ENCODE measurements around the gene DST. TPM values are rescaled to one million over a fixed set of nuclear protein-coding genes. Genes with fewer than 3 reads are reported as not detected.

The DST gene
- polyA plus RNA-seq, 3 donors = 1.1 to 7.4 (median 3.2) TPM

- Mint-ChIP-seq H3K4me3 (no peak overlapping the region), H3K27me3 (ENCODE audit: low read depth in 3 of 3) (no peaks in the 10 kb centered on the region), H3K36me3 (peaks cover 25 to 26% of the 10 kb centered on the region in 2 donors), H3K9me3 (no peaks in the 10 kb centered on the region), H3K4me1 (peaks cover 2% of the 10 kb centered on the region), H3K27ac (peak overlapping the region in 1 of 7 donors; percentile 28)
- no CpG with 5 or more reads among the region's 7 CpGs for WGBS (ENCODE audit: insufficient coverage)
- no peaks in the 10 kb centered on the region for H4K20me1 ChIP-seq (ENCODE audit: insufficient read depth, low read length)
- H3K4me1 ChIP-seq (ENCODE audit: control insufficient read depth in 1 of 2, insufficient read depth in 2 of 2, low read length in 2 of 2) = no peaks in the 10 kb centered on the region
- no peak overlapping the region for H3K4me2 ChIP-seq (replicated peaks; ENCODE audit: extremely low read depth, low read length, poor library complexity, severe bottlenecking)
- no peaks in the 10 kb centered on the region for H3K9me3 ChIP-seq (replicated peaks in 1 of 2; ENCODE audit: control insufficient read depth in 1 of 2, insufficient read depth in 1 of 2, low read length in 2 of 2)
- H3K9ac ChIP-seq (ENCODE audit: insufficient read depth, low read length, poor library complexity, severe bottlenecking) = no peak overlapping the region
- intact Hi-C loops (cut with micrococcal nuclease) = no loop called here
- H3K79me2 ChIP-seq (ENCODE audit: insufficient read depth, low read length) = no peaks in the 10 kb centered on the region
- DNase-seq = no peak
- no peak overlapping the region for H3K27ac ChIP-seq (ENCODE audit: low read depth in 1 of 2, low read length in 2 of 2)
- no peaks in the 10 kb centered on the region for H3K27me3 ChIP-seq (ENCODE audit: control insufficient read depth in 2 of 2, insufficient read depth in 2 of 2, low read length in 2 of 2)
- no peak overlapping the region for H2AFZ ChIP-seq (ENCODE audit: insufficient read depth, low read depth, low read length, poor library complexity, severe bottlenecking)
- TF ChIP-seq, protein P1, sequence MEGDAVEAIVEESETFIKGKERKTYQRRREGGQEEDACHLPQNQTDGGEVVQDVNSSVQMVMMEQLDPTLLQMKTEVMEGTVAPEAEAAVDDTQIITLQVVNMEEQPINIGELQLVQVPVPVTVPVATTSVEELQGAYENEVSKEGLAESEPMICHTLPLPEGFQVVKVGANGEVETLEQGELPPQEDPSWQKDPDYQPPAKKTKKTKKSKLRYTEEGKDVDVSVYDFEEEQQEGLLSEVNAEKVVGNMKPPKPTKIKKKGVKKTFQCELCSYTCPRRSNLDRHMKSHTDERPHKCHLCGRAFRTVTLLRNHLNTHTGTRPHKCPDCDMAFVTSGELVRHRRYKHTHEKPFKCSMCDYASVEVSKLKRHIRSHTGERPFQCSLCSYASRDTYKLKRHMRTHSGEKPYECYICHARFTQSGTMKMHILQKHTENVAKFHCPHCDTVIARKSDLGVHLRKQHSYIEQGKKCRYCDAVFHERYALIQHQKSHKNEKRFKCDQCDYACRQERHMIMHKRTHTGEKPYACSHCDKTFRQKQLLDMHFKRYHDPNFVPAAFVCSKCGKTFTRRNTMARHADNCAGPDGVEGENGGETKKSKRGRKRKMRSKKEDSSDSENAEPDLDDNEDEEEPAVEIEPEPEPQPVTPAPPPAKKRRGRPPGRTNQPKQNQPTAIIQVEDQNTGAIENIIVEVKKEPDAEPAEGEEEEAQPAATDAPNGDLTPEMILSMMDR (IDR thresholded peaks at IDR 0.05) = no peak
- peaks cover 9 to 18% of the 10 kb centered on the region in 2 donors for H3K36me3 ChIP-seq (replicated peaks in 1 of 2; ENCODE audit: control insufficient read depth in 1 of 2, insufficient read depth in 2 of 2, low read length in 2 of 2)
- H3K4me3 ChIP-seq (replicated peaks in 1 of 3; ENCODE audit: low read depth in 2 of 3, low read length in 3 of 3) = no peak overlapping the region
These were observed 127.4 kb downstream of the DST start for GRCh38 chr6:56515081-56515905.

GRCh38 chr6:56514395-56514794 is 128.3 kb downstream of the DST start:
- no peak overlapping the region for H3K4me3 ChIP-seq (replicated peaks in 1 of 3; ENCODE audit: low read depth in 2 of 3, low read length in 3 of 3)
- intact Hi-C loops (cut with micrococcal nuclease) = no loop called here
- WGBS (ENCODE audit: insufficient coverage) = 50% methylated on average over 2 of the region's 2 CpGs

More at GRCh38 chr6:56514395-56514794, 128.3 kb downstream of the DST start:
- no peak overlapping the region for H3K27ac ChIP-seq (ENCODE audit: low read depth in 1 of 2, low read length in 2 of 2)
- H3K79me2 ChIP-seq (ENCODE audit: insufficient read depth, low read length) = no peaks in the 10 kb centered on the region
- H3K27me3 Mint-ChIP-seq (ENCODE audit: low read depth in 3 of 3) = no peaks in the 10 kb centered on the region
- no peak overlapping the region for H3K4me2 ChIP-seq (replicated peaks; ENCODE audit: extremely low read depth, low read length, poor library complexity, severe bottlenecking)
- no peak overlapping the region for H3K4me3 Mint-ChIP-seq
- H3K4me1 Mint-ChIP-seq = peaks cover 2% of the 10 kb centered on the region
- H3K4me1 ChIP-seq (ENCODE audit: control insufficient read depth in 1 of 2, insufficient read depth in 2 of 2, low read length in 2 of 2) = no peaks in the 10 kb centered on the region
- no peak for DNase-seq
- peaks cover 11 to 25% of the 10 kb centered on the region in 2 donors for H3K36me3 ChIP-seq (replicated peaks in 1 of 2; ENCODE audit: control insufficient read depth in 1 of 2, insufficient read depth in 2 of 2, low read length in 2 of 2)
- no peak overlapping the region for H3K9ac ChIP-seq (ENCODE audit: insufficient read depth, low read length, poor library complexity, severe bottlenecking)
- H3K9me3 Mint-ChIP-seq = no peaks in the 10 kb centered on the region
- H3K27ac Mint-ChIP-seq = peak overlapping the region in 1 of 7 donors; percentile 7
- peaks cover 21 to 28% of the 10 kb centered on the region in 2 donors for H3K36me3 Mint-ChIP-seq
- no peak overlapping the region for H2AFZ ChIP-seq (ENCODE audit: insufficient read depth, low read depth, low read length, poor library complexity, severe bottlenecking)
- H4K20me1 ChIP-seq (ENCODE audit: insufficient read depth, low read length) = no peaks in the 10 kb centered on the region
- TF ChIP-seq, protein P1 (IDR thresholded peaks at IDR 0.05) = no peak
- H3K27me3 ChIP-seq (ENCODE audit: control insufficient read depth in 2 of 2, insufficient read depth in 2 of 2, low read length in 2 of 2) = no peaks in the 10 kb centered on the region
- H3K9me3 ChIP-seq (replicated peaks in 1 of 2; ENCODE audit: control insufficient read depth in 1 of 2, insufficient read depth in 1 of 2, low read length in 2 of 2) = no peaks in the 10 kb centered on the region

Measured in CD14-positive monocyte (primary cell).